ENCODE measurements around the gene TMEM156.

GRCh38 chr4:38939165-38939564 is 93.0 kb downstream of the TMEM156 start:
- TF ChIP-seq CTCF (IDR thresholded peaks at IDR 0.05) (no peak), POLR2AphosphoS5 (IDR thresholded peaks at IDR 0.05) (no peak), POLR2A (IDR thresholded peaks at IDR 0.05) (no peak)
